GM18861 (cell line): Measurements from ENCODE around the gene DRAXIN.
A peak's percentile ranks its signal among the peaks of the same experiment; 100 is the strongest.

Experiments
- ATAC-seq: cut with Tn5 transposase; IDR thresholded peaks from one replicate; pipeline ENCODE4 v1.9.1; 2021; ENCODE audit not compliant: unreplicated experiment

The DRAXIN gene

DNA sequence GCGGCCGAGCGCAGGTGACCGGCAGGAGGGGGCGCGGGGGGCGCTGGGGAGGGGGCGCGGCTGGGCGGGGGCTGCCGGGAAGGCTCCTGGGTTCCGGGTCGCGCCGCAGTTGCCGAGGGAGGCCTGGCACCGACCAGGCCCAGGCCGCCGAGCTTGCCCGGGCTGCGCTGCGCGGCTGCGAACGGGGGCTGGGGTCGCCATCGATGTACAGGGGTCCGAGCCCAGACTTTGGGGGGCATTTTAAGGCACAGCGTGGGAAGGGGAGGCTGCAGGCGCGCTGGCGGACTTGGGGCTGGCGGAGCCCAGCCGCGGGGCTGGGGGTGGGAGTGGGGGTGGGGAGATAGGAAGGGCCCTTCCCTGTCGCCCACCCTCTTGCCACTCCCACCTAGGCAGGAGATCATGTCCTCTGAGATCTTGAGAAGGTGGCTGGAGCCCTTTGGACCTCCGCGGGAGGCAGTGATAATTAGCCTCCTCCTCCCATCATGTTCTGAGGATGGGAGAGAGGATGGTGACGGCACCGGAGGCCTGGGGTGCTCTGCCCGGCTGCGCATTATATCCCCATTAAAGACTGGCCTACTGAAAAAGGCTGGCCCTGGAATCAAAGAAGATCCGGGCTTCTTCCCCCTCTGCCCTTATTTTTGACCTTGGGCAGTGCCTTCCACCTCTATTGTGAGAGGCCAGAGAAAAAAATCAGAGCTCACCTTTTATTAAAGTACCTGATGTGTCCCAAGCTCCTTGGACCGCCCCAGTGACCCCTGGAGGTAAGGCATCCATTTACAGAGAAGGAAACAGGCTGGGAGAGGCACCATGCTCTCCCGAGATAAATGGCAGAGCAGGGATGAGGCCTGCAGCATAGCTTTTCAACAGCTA, 36.3 kb upstream of the DRAXIN start:
- ATAC-seq, result no peak

DNA sequence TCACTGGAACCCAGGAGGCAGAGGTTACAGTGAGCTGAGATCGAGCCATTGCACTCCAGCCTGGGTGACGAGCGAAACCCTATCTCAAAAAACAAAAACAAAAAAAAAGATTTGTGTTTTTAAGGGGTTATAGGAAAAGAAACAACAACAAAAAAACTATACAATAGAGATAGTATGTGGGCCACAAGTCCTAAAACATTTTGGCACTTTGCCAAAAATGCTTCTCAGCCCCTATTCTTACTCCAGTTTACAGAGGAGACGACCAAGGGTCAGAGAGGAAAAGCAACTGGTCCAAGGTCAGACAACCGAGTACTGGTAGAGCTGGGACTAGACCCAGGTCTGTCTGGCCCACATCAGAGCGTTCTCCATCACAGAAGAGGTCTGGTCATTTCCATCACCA, 33.9 kb upstream of the DRAXIN start:
- ATAC-seq, result no peak

DNA sequence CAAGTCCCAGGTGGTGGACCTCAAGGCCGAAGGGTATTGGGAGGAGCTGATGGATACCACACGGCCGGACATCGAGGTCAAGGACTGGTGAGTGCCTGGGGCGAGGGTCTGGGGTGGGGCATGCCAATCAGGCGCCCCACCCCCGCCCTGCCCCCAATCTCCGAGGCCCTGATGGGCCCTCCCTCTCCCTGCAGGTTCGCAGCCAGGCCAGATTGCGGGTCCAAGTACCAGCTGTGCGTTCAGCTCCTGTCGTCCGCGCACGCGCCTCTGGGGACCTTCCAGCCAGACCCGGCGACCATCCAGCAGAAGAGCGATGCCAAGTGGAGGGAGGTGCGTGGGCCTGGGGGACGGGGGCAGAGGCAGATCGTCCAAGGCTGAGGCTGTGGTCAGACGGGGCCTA, 33.0 kb upstream of the DRAXIN start:
- no peak for ATAC-seq

DNA sequence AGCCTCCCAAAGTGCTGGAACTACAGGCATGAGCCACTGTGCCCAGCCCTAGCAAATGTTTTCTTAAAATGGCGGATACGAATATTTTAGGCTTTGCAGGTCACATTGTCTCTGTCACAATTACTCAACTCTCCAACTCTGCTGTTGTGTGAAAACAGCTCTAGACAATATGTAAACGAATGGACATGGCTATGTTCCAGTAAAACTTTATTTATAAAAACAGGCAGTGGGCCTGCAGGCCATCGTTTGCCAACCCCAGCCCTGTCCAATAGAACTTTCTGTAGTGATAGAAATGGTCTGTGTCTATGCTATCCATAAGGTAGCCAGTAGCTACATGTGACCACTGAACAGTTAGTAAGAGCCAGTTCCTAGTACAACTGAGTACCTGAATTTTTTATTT, 31.8 kb upstream of the DRAXIN start:
- ATAC-seq, result no peak

DNA sequence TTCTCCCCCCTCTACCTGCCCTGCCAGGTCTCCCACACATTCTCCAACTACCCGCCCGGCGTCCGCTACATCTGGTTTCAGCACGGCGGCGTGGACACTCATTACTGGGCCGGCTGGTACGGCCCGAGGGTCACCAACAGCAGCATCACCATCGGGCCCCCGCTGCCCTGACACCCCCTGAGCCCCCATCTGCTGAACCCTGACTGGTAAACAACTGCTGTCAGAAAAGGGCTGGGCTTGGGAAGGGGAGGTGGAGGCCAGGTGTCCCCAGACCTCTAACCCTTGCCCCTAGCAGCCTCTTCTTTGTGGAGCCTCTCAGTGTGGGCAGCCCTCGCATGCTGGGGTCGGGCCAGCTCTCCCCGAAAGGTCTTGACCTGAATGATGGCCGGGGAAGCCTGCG, 30.4 kb upstream of the DRAXIN start:
- ATAC-seq, result no peak

DNA sequence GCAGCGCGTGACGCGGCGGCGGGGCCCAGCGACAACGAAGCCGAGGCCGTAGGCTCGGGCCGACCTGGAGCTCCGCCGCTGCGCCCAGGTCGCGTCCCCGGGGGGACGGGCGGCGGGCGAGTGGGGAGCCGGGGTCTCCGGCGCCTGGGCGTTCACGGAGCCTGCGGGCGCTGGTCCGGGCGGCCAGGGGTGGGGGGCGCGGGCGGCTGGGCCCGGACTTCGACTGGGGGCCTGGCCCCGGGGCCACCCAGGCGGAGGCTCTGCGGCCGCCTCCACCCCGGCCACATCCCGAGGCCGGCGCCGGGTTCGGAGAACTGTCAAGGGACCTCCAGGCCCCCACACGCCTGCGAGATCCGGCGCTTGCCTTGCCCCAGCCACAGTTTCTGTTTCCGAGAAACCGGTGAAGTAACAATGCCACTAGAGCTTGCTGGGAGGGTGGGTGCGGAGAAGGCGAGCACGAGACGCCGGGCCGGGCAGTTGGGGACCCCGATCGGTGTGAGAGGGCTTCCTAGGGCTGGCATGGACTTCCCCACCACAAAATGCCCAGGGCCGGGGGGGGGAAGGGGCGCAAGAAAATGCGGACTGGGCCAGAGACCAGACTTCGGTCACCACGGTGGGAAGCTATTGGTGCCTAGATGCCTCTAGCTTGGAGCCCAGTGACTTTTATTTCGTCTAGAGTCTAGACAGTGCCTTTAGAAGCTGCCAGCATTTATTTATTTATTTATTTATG, 27.0 kb upstream of the DRAXIN start:
- peak; percentile 16 for ATAC-seq

DNA sequence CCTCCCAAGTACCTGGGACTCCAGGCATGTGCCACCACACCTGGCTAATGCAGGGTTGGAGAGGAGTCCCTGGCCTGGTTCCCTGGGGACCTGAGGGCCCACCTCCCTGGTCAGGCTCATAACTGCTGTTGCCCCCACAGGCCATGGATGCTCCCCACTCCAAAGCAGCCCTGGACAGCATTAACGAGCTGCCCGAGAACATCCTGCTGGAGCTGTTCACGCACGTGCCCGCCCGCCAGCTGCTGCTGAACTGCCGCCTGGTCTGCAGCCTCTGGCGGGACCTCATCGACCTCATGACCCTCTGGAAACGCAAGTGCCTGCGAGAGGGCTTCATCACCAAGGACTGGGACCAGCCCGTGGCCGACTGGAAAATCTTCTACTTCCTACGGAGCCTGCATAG, 23.0 kb upstream of the DRAXIN start:
- ATAC-seq, result no peak

DNA sequence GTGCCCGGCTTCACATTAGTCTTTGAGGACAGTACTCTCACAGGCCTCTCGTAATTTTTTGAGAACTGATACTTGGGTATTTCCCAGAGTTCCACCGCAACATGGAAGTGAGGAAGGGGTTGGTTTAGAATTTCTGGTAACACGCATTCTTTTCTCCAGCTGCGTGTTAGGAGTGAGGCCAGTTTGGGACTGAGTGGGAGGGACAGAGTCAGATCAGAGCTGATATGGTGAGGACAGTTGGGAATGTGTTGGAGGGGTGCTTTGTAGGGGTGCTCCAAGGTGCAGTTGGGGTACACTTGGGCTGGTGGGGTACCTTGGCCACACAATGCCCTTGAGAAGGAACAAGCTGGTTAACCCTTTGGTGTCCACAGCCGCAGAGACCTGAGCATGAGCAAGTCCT, 20.8 kb upstream of the DRAXIN start:
- ATAC-seq, result no peak

DNA sequence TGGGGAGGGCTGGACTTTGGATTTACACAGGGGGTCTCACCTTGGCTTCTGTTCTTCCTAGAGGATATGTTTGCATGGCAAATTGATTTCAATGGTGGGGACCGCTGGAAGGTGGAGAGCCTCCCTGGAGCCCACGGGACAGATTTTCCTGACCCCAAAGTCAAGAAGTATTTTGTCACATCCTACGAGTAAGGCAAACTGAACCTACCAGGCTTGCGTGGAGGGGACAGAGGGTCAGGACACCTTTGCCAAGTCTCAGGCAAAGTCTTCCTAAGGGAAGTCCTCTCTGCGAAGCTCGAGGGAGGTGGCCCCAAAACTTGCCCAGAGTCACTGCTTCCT, 20.3 kb upstream of the DRAXIN start:
- ATAC-seq, result no peak

DNA sequence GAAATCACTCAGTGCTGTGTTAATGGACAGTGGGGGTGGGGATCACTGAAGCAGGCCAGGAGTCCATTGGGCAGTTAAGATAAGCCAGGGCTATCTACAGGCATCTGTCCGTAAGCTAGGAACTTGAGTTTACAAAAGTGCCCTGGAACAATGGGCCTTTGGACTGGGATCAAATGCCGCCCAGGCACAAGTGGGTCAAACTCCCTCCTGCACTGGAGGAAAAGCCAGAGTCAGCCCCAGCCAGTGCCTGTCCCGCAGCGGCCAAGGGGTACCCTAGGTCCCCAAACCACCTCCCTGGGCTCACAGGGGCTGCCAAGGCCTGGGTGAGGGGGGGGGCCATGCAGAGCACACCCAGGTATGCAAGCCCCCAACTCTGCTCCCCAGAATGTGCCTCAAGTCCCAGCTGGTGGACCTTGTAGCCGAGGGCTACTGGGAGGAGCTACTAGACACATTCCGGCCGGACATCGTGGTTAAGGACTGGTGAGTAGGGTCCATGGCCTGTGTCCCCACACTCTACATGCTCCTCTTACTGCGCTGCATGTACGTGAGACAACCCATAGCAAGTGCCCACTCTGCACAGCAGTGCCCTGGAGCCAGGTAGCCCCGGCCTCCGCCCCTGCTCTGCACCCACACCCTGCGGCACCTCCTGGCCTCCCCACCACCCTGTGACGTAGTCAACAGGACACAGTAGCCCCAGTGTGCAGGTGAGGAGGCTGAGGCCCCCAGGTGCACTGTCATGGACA, 19.8 kb upstream of the DRAXIN start:
- no peak for ATAC-seq

DNA sequence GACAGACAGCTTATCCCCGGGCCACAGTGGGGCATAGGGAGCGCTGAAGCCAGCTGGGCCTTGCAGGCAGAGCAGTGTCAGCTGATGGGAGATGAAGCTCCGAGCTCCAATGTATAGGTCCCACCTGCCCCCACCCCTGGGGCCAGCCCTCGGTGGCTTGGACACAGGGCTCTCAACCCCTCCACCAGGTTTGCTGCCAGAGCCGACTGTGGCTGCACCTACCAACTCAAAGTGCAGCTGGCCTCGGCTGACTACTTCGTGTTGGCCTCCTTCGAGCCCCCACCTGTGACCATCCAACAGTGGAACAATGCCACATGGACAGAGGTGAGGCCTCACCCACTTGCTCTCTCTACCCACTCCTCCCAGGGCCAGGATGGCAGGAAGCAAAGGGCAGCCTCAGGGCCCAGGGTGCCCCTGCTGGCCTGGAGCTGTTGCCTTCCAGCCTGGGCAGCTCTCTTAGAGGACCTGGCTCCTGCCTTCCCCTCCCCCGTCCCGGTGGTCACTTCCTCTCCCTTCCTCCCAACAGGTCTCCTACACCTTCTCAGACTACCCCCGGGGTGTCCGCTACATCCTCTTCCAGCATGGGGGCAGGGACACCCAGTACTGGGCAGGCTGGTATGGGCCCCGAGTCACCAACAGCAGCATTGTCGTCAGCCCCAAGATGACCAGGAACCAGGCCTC, 18.3 kb upstream of the DRAXIN start:
- no peak for ATAC-seq

DNA sequence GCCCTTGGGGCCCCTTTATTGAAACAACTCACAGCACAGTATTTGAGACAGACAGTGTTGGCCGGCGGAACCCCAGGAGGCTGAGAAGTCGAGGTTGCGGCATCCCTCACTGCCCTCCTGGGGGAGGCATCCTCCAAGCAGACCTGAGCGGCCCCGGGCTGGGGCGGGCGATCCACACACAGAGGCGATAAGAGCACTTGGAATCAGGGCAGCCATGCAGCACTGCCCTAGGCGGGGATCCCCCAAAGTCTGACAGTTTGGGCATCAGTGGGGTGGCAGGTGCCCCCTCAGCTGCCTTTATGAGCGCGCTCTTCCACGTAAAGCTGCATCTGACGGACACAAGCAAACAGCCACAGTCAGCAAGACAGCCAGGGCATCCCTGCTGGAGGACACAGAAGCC, 17.0 kb upstream of the DRAXIN start:
- ATAC-seq, result no peak

DNA sequence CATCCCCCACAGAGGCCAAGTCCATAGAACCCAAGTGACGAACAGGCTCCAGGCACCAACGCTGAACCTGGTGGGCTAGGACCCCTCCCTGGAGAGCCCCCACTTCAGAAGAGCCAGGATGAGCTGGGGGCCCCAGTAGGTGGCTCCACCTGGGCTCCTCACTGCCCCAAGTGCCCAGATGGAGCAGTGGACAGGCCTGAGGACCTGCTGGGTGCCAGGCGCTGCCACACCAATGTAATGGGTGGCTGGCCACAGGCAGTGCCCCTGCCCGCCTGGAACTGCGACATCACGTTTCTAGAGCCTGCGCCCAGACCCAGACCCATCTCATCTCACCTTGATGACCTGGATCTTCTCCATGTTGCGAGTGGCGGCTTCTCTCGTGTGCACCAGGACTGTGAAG, 16.2 kb upstream of the DRAXIN start:
- no peak for ATAC-seq

DNA sequence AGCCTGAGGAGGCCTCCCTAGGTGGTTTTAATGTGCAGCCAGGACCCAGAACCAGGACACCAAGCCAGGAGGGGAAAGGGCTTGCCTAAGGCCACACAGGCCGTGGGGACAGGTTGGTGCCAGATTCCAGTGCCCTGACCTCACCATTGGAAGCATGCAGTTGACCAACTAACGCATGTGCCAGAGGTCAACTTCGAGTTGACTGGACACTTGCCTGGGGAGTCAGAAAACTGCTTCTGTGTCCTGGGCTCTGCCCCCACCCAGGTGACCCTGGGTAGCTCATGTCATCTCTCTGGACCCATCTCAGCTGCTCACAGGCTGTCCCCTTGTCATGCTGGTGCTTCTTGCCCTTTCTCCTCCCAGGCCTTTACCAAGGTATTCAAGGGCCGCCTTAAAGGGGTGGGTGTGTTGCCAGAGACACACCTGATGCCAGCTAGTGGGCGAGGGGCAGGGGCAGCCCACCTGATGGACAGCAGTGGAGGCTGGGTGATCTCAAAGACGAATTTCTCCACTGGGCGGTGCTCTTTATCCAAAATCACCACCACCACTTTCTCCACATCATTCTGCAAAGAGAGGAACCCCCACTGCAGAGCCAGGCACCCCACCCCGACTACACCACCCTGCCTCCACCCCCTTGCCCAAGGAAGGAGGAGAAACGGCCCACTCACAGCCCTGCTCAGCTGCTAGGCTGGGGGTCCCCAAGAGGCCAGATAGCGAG, 15.0 kb upstream of the DRAXIN start:
- ATAC-seq, result no peak

DNA sequence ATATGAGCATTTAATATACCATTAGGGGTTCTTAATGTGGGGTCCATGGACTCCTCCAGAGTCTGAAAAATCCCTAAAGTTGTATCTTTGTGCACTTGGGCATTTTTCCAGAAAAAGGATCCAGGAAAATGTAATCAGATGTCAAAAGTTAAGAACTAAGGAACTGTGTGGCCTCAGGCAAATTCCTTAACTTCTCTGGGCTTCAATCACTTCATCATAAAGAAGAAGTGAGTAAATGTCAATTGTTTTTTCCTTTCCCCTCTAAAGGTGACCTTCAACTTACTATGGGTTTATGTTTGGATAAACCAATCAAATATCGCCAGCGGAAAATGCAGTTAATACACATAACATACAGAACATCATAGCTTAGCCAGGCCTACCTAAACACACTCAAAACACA, 13.1 kb upstream of the DRAXIN start:
- no peak for ATAC-seq

DNA sequence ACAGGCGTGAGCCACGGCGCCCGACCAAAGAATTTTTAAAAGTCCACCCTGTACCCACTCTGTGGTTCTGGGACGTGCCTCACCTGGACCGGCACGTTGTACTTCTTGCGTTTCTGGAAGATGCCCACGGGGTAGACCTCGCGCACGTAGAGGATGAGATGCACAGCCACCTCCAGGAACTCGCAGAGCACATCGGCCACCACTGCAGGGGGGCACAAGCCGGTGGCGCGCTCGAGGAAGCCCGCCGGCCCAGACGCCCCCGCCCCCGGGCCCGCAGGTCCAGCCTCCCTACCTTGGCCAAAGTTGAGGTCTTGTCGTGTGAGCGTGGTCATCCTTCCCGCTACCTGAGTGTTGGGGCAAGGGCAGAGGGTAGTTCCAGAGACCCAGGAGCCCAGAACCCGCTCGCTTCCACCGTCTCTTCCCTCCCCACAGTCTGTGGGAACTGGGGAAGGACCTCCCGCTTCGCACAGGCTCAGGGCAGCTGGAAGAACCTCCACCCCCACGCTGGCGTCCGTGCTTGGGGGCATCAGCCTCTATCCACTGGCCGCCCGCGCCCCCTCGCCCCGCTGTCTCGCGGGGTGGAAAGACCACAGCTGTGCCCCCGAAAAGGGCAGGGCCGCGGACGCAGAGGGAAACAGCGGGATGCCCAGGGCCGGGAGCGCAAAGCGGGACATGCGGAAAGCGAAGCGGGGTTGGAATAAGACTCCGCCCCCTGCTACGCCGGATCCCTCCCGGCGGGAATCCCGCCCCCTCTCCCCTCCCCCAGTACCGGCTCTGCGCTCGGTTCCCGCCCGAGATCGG, 11.0 kb upstream of the DRAXIN start:
- ATAC-seq, result peak; percentile 10

DNA sequence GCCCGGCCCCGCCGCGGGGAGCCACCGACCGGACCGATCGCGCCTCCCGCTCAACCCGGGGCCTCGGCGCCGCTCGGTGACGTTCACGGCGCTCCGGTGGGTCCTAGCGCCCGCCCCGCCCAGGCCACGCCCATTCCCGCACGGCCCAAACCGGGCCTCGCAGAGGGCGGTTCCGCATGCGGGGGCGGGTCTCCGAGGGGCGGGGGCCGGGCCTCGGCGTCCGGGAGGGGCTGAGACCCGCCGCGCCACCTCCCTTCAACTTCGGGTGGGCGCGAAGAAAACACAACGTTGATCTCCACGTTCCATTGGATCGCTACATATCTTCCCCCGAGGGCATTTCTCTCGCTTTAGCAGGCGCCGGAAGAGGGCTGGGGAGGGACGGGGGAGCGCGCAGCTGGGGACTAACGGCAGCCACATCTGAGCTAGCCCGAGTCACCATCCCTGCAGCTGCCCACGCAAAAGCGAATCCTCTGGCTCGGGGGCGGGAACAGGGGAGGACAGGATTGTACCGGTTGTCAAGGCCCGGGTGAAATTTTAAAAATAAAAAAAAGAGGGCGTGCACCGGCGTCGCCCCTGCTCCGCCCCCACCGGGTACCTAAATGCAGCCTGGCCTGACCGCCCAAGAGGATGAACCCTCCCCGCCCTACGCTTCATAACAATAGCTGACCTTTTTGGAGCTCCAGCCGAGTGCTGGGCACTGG, 10.3 kb upstream of the DRAXIN start, which contains the start of gene MAD2L2:
Gene MAD2L2, minus strand, starts transcription at position 78 of the 701 bp plus-strand sequence. CDS start 547 bp downstream, outside the sequence.
- peak; percentile 74 for ATAC-seq

DNA sequence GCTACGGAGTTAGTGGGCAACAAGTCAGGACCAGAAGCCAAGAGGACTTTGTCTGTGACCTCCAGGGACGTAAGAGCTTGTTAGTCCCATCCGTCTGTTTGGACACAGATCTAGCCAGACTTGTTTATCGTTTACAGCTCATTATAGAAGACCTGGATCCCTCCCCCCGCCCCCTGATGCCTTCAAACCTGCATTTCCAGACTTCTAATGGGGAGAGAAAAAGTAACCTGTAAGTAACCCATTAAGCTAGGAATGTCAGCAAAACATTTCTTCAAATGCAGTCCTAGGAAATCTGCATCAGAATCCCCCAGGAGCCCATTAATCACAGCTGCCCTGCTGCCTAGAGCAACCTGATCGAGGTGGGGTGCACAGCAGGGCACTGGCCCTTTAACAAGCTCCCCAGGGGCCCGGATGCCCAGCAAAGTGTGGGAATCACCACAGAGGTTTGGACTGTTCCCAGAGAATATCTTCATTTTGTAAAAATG, 9.2 kb upstream of the DRAXIN start:
- no peak for ATAC-seq

DNA sequence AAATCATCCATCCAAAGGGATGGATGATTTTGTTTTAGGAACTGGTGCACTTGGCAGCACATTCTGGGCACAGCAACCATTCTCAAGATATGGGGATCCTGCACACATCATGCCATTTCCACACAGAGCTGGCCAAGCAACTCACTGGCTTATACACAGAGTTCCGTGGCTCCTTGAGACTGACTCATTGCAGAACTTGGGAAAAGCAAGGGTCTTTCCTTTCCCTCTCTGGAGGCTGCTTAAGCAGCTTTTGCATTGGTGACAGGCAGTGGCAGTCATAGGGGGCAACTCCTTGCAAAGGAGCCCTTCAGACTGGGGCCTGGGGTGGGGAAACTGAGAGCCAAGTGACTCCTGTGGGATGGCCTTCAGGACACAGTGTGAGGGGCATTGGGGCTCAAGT, 8.7 kb upstream of the DRAXIN start:
- no peak for ATAC-seq
